H1 (cell line): ENCODE measurements around the gene ZDHHC16.

Experiments used
- ATF3 ChIP-seq: IDR thresholded peaks from 2 replicates; pipeline ENCODE4 v1.6.1; 2011; ENCODE audit warnings: low read depth, mild to moderate bottlenecking, low read length; ENCODE audit not compliant: insufficient read depth
- CBX5 ChIP-seq: fragments of 300-800, 300-1000 bp; sonication (generic); IDR thresholded peaks from 2 replicates; pipeline ENCODE4 v1.7.1; 2016; ENCODE audit warnings: antibody characterized with exemption, low read length, low read depth
- EGR1 ChIP-seq: IDR thresholded peaks from 2 replicates; pipeline ENCODE4 v1.6.1; 2011; ENCODE audit warnings: low read depth, low read length, borderline replicate concordance
- EP300 ChIP-seq, 2 experiments: IDR thresholded peaks; 1 replicate in 1 of 2; 2 replicates in 1 of 2; pipeline ENCODE4 v1.6.1; 2011 to 2012; ENCODE audit warnings: low read depth in 2 of 2, low read length in 2 of 2, mild to moderate bottlenecking in 2 of 2, borderline replicate concordance in 1 of 2, inconsistent platforms in 1 of 2, moderate library complexity in 1 of 2
- GABPA ChIP-seq: IDR thresholded peaks from 2 replicates; pipeline ENCODE4 v1.6.1; 2011; ENCODE audit warnings: mild to moderate bottlenecking, low read length, moderate library complexity, borderline replicate concordance; ENCODE audit not compliant: insufficient read depth
- JUN ChIP-seq: IDR thresholded peaks from 2 replicates; pipeline ENCODE4 v1.6.1; 2011; ENCODE audit warnings: low read depth, mild to moderate bottlenecking, improper control_type of control experiment, low read length
- NANOG ChIP-seq: IDR thresholded peaks from 2 replicates; pipeline ENCODE4 v1.6.1; 2011; ENCODE audit warnings: low read length, low read depth, mild to moderate bottlenecking, inconsistent platforms; ENCODE audit not compliant: insufficient read depth, poor library complexity, severe bottlenecking
- POLR2A ChIP-seq, 2 experiments: IDR thresholded peaks; 1 replicate in 1 of 2; 2 replicates in 1 of 2; pipeline ENCODE4 v1.6.1; 2011; ENCODE audit warnings: low read depth in 2 of 2, low read length in 2 of 2, mild to moderate bottlenecking in 2 of 2; ENCODE audit errors: control extremely low read depth in 1 of 2
- POLR2AphosphoS5 ChIP-seq: IDR thresholded peaks from 2 replicates; pipeline ENCODE4 v1.6.1; 2011; ENCODE audit warnings: low read depth, low read length
- TAF1 ChIP-seq: IDR thresholded peaks from 2 replicates; pipeline ENCODE4 v1.6.1; 2011; ENCODE audit warnings: mild to moderate bottlenecking, low read depth, low read length
- YY1 ChIP-seq: IDR thresholded peaks from 2 replicates; pipeline ENCODE4 v1.6.1; 2011; ENCODE audit warnings: low read depth, mild to moderate bottlenecking, low read length
- ZNF274 ChIP-seq: IDR thresholded peaks from 2 replicates; pipeline ENCODE4 v1.7.0; 2012; ENCODE audit warnings: low read length, borderline replicate concordance; ENCODE audit errors: extremely low read depth
- TF ChIP-seq, protein P1 (sequence below), 3 experiments: IDR thresholded peaks; 1 replicate in 2 of 3; 2 replicates in 1 of 3; pipeline versions ENCODE4 v1.5.1 to v1.6.1; 2011; ENCODE audit warnings: low read length in 3 of 3, mild to moderate bottlenecking in 3 of 3, inconsistent platforms in 2 of 3, low read depth in 1 of 3, moderate library complexity in 1 of 3; ENCODE audit not compliant: insufficient read depth in 1 of 3; ENCODE audit errors: control extremely low read depth in 1 of 3
- TF ChIP-seq, protein P2 (sequence below): IDR thresholded peaks from 2 replicates; pipeline ENCODE4 v1.6.1; 2012; ENCODE audit warnings: inconsistent platforms

GRCh38 chr10:97465982-97466381, 20.0 kb downstream of the ZDHHC16 start:
- TF ChIP-seq CBX5 (no peak), TAF1 (no peak), JUN (no peak), GABPA (no peak), POLR2A (IDR thresholded peaks at IDR 0.05; ENCODE audit: control extremely low read depth in 1 of 2, low read depth in 2 of 2, low read length in 2 of 2) (no peak), ATF3 (no peak), POLR2AphosphoS5 (no peak), NANOG (no peak), YY1 (no peak), ZNF274 (no peak), EGR1 (no peak), EP300 (IDR thresholded peaks at IDR 0.05; ENCODE audit: borderline replicate concordance in 1 of 2, low read depth in 2 of 2, low read length in 2 of 2) (no peak)
- TF ChIP-seq, protein P1, sequence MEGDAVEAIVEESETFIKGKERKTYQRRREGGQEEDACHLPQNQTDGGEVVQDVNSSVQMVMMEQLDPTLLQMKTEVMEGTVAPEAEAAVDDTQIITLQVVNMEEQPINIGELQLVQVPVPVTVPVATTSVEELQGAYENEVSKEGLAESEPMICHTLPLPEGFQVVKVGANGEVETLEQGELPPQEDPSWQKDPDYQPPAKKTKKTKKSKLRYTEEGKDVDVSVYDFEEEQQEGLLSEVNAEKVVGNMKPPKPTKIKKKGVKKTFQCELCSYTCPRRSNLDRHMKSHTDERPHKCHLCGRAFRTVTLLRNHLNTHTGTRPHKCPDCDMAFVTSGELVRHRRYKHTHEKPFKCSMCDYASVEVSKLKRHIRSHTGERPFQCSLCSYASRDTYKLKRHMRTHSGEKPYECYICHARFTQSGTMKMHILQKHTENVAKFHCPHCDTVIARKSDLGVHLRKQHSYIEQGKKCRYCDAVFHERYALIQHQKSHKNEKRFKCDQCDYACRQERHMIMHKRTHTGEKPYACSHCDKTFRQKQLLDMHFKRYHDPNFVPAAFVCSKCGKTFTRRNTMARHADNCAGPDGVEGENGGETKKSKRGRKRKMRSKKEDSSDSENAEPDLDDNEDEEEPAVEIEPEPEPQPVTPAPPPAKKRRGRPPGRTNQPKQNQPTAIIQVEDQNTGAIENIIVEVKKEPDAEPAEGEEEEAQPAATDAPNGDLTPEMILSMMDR (IDR thresholded peaks at IDR 0.05; ENCODE audit: control extremely low read depth in 1 of 3, insufficient read depth in 1 of 3, low read depth in 1 of 3, low read length in 3 of 3), result no peak
- TF ChIP-seq, protein P2, sequence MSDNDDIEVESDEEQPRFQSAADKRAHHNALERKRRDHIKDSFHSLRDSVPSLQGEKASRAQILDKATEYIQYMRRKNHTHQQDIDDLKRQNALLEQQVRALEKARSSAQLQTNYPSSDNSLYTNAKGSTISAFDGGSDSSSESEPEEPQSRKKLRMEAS, result no peak
